ENCODE results near the gene LMO4. TPM values are rescaled to one million over a fixed set of nuclear protein-coding genes. Genes with fewer than 3 reads are reported as not detected.

Gene LMO4
- total and polyA plus RNA-seq, 4 donors, result 35.7 to 96.4 (median 54.7) TPM

DNA sequence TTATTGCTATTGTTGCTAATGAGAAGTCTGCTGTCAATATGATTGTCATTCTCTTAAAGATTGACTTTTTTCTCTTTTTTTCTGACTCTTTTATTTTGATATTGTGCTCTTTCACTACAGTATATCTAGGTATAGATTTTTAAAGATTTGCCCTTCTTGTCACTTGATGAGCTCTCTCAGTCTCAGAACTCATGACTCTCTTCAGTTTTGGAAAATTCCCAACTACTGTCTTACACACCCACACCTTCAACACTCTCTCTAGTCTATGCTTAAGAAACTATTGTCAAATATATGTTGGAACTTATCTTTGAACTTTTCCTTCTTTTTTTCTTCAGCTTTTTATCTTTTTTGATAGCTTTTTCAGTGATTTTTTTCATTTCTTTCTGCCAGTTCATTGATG, 50.6 kb downstream of the LMO4 start:
- H3K27me3 ChIP-seq (ENCODE audit: control insufficient read depth in 3 of 3, insufficient read depth in 3 of 3, low read length in 2 of 3), result no peaks in the 10 kb centered on the region

DNA sequence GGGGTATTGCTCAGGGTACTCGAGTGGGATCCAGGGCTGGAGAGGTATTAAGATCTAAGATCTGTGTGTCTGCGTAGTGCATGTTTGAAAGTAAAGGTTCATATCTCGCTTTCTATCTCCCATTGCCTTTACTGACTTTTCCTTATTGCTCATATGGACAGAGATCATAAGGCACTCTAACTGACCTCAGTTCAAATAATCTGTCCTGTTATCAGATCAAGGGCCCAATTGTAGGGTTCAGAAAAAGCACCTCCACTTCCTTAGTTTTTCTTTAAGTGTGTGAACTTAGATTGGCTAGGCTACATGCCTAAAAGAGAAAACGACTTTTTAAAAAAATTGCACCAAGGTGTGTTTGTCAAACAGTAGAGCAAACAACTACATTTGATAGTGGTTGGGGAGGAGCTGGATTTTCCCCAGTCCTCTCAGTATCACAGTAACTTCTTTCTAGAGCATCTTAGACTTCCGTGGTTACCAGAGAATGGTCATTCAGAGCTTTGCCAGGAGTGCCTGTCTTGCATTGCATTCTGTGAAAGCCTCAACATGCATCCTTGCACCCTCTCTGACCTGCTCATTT, 57.6 kb downstream of the LMO4 start:
- Histone ChIP-seq H3K9ac (ENCODE audit: insufficient read depth in 1 of 2, low read length in 2 of 2) (no peak overlapping the region), H3K4me1 (ENCODE audit: control insufficient read depth in 5 of 5, insufficient read depth in 5 of 5, low read length in 5 of 5) (peaks cover 0 to 6% (median 0%) of the 10 kb centered on the region in 5 donors), H3K27me3 (ENCODE audit: control insufficient read depth in 3 of 3, insufficient read depth in 3 of 3, low read length in 2 of 3) (no peaks in the 10 kb centered on the region), H3K27ac (ENCODE audit: low read depth in 1 of 2, low read length in 1 of 2) (no peak overlapping the region), H3K9me3 (ENCODE audit: control insufficient read depth in 4 of 4, insufficient read depth in 3 of 4, low read length in 3 of 4) (no peaks in the 10 kb centered on the region), H3K36me3 (ENCODE audit: control insufficient read depth in 4 of 4, insufficient read depth in 4 of 4, low read length in 4 of 4) (no peaks in the 10 kb centered on the region), H3K4me3 (no peak overlapping the region)
- TF ChIP-seq, protein P1, sequence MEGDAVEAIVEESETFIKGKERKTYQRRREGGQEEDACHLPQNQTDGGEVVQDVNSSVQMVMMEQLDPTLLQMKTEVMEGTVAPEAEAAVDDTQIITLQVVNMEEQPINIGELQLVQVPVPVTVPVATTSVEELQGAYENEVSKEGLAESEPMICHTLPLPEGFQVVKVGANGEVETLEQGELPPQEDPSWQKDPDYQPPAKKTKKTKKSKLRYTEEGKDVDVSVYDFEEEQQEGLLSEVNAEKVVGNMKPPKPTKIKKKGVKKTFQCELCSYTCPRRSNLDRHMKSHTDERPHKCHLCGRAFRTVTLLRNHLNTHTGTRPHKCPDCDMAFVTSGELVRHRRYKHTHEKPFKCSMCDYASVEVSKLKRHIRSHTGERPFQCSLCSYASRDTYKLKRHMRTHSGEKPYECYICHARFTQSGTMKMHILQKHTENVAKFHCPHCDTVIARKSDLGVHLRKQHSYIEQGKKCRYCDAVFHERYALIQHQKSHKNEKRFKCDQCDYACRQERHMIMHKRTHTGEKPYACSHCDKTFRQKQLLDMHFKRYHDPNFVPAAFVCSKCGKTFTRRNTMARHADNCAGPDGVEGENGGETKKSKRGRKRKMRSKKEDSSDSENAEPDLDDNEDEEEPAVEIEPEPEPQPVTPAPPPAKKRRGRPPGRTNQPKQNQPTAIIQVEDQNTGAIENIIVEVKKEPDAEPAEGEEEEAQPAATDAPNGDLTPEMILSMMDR (IDR thresholded peaks at IDR 0.05; ENCODE audit: control extremely low read depth, extremely low read depth), result no peak
- ATAC-seq (ENCODE audit: insufficient read depth, low FRiP score) (no peak), DNase-seq (no peak)
- WGBS, 2 donors, result 83 to 91% methylated on average over 5 of the region's 5 CpGs

More for the DNA sequence above, 50.6 kb downstream of the LMO4 start:
- Histone ChIP-seq H3K27ac (ENCODE audit: low read depth in 1 of 2, low read length in 1 of 2) (no peak overlapping the region), H3K4me3 (no peak overlapping the region), H3K36me3 (ENCODE audit: control insufficient read depth in 4 of 4, insufficient read depth in 4 of 4, low read length in 4 of 4) (no peaks in the 10 kb centered on the region), H3K4me1 (ENCODE audit: control insufficient read depth in 5 of 5, insufficient read depth in 5 of 5, low read length in 5 of 5) (no peaks in the 10 kb centered on the region), H3K9ac (ENCODE audit: insufficient read depth in 1 of 2, low read length in 2 of 2) (no peak overlapping the region), H3K9me3 (ENCODE audit: control insufficient read depth in 4 of 4, insufficient read depth in 3 of 4, low read length in 3 of 4) (peaks cover 0 to 11% (median 2%) of the 10 kb centered on the region in 4 donors)
- DNase-seq (no peak), ATAC-seq (ENCODE audit: insufficient read depth, low FRiP score) (no peak)
- TF ChIP-seq, protein P1 (IDR thresholded peaks at IDR 0.05; ENCODE audit: control extremely low read depth, extremely low read depth), result no peak

DNA sequence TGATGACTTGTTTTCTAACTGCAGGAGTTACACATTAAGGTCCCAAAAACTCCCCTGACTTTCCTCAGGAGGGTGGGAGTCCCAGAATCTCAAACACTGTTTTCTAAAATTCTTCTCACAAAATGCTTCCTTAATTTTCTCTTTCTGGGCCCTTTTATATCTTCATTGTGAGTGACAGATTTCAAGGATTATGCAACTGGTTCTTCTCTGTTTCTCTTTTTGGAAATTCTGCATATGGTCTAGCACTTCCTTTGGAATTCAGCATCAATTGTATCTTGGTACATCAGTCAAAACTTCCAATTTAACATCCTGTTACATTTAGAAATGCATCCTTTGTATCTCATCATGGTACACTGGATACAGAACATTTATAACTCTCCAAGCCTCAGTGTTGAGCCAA, 59.7 kb downstream of the LMO4 start:
- Histone ChIP-seq H3K36me3 (ENCODE audit: control insufficient read depth in 4 of 4, insufficient read depth in 4 of 4, low read length in 4 of 4) (no peaks in the 10 kb centered on the region), H3K27me3 (ENCODE audit: control insufficient read depth in 3 of 3, insufficient read depth in 3 of 3, low read length in 2 of 3) (no peaks in the 10 kb centered on the region), H3K9ac (ENCODE audit: insufficient read depth in 1 of 2, low read length in 2 of 2) (no peak overlapping the region), H3K4me1 (ENCODE audit: control insufficient read depth in 5 of 5, insufficient read depth in 5 of 5, low read length in 5 of 5) (peaks cover 0 to 19% (median 6%) of the 10 kb centered on the region in 5 donors), H3K9me3 (ENCODE audit: control insufficient read depth in 4 of 4, insufficient read depth in 3 of 4, low read length in 3 of 4) (no peaks in the 10 kb centered on the region), H3K27ac (ENCODE audit: low read depth in 1 of 2, low read length in 1 of 2) (no peak overlapping the region), H3K4me3 (no peak overlapping the region)
- DNase-seq, result no peak
- ATAC-seq (ENCODE audit: insufficient read depth, low FRiP score), result no peak
- TF ChIP-seq, protein P1 (IDR thresholded peaks at IDR 0.05; ENCODE audit: control extremely low read depth, extremely low read depth), result no peak

DNA sequence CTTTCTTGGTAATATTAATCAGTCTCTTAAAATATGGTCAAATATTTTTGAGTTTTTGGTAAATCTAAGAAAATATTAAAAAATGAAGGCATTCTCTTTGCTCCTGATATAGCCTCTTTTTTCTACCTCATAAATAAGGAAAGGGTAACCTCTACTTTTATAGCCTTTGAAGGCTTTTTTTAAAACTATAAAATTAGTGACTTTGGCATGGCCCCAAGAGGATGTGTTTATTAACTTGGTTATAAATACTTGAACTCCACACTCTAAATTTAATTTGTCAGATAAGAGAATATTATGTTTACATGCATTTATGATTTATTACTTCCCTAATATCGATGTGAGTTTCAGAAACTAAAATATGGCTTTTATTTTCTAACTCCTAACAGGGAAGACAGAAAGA, 60.3 kb downstream of the LMO4 start:
- 13 to 24% methylated on average over 1 of the region's 1 CpG for WGBS, 2 donors
- TF ChIP-seq, protein P1 (IDR thresholded peaks at IDR 0.05; ENCODE audit: control extremely low read depth, extremely low read depth), result no peak
- Histone ChIP-seq H3K4me3 (no peak overlapping the region), H3K9ac (ENCODE audit: insufficient read depth in 1 of 2, low read length in 2 of 2) (no peak overlapping the region), H3K27me3 (ENCODE audit: control insufficient read depth in 3 of 3, insufficient read depth in 3 of 3, low read length in 2 of 3) (no peaks in the 10 kb centered on the region), H3K36me3 (ENCODE audit: control insufficient read depth in 4 of 4, insufficient read depth in 4 of 4, low read length in 4 of 4) (no peaks in the 10 kb centered on the region), H3K9me3 (ENCODE audit: control insufficient read depth in 4 of 4, insufficient read depth in 3 of 4, low read length in 3 of 4) (no peaks in the 10 kb centered on the region), H3K4me1 (ENCODE audit: control insufficient read depth in 5 of 5, insufficient read depth in 5 of 5, low read length in 5 of 5) (peaks cover 0 to 24% (median 6%) of the 10 kb centered on the region in 5 donors), H3K27ac (ENCODE audit: low read depth in 1 of 2, low read length in 1 of 2) (no peak overlapping the region)
- ATAC-seq (ENCODE audit: insufficient read depth, low FRiP score) (no peak), DNase-seq (no peak)
